ENCODE measurements around the gene CAMTA2.

DNA sequence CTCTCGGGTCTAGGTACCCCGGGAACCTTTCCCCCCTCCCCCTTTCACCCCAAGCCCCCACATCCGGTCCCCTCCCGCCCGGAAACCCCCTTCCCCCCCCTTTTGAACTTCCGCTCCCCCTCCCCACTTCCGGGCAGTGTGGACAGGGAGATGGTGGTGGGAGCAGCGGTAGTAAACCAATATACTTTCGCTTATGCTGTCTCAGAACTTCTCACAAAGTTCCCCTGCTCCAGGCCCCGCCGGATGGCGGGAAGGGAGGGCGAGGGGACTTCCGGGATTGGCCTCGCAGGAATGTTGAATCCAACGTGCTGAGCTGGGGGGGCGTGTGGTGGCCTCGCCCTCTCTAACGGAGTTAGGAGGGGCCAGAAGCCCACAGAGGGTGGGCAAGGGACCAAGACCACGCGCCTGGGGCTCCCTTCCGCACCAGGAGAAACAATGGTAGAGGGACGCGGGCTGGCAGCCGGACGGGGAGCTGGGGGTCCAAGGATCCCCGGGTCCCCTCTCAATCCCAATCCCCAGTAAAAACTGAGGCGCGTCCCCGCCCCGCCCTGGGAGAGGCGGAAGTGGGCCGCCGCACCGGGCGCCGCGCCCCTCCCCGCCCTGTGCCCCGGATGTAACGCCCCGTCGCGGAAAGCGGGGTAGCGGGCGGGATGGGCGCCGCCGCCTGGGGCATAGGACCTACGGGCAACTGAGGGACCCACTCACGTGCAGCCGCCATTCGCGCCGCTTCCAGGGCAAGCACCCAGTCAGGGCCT, 39.9 kb downstream of the CAMTA2 start:
- TF ChIP-seq EZH2 (IDR thresholded peaks at IDR 0.05; ENCODE audit: low read length, missing control alignments): no peak
- TF ChIP-seq, protein P1, sequence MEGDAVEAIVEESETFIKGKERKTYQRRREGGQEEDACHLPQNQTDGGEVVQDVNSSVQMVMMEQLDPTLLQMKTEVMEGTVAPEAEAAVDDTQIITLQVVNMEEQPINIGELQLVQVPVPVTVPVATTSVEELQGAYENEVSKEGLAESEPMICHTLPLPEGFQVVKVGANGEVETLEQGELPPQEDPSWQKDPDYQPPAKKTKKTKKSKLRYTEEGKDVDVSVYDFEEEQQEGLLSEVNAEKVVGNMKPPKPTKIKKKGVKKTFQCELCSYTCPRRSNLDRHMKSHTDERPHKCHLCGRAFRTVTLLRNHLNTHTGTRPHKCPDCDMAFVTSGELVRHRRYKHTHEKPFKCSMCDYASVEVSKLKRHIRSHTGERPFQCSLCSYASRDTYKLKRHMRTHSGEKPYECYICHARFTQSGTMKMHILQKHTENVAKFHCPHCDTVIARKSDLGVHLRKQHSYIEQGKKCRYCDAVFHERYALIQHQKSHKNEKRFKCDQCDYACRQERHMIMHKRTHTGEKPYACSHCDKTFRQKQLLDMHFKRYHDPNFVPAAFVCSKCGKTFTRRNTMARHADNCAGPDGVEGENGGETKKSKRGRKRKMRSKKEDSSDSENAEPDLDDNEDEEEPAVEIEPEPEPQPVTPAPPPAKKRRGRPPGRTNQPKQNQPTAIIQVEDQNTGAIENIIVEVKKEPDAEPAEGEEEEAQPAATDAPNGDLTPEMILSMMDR (conservative IDR thresholded peaks at IDR 0.05 in 1 of 2, IDR thresholded peaks at IDR 0.05 in 1 of 2; ENCODE audit: low read depth in 1 of 2, low read length in 2 of 2): no peak

Measured in fibroblast of lung (primary cell).